ENCODE measurements around the gene TAOK3. TPM values are rescaled to one million over a fixed set of nuclear protein-coding genes. Genes with fewer than 3 reads are reported as not detected.

TAOK3 gene
- total RNA-seq, 3 donors from 2014 or later: 43.5 to 57.8 (median 46.9) TPM

Other genes starting within 250 kb of the TAOK3 start
- gene PEBP1, start 236.8 kb downstream of the TAOK3 start, total RNA-seq: 100 to 1,000 TPM; 373 to 507 (median 440) TPM
- gene SUDS3, start 3.6 kb upstream of the TAOK3 start, total RNA-seq: 10 to 100 TPM; 38.9 to 66.3 (median 47.2) TPM

Data from breast epithelium (tissue), 3 donors.